Activated T-helper 2 cell treated with anti-CD3 and anti-CD28 coated beads, Interferon-gamma antibody, Interleukin-2, Interleukin-4, amounts not matched to agents 10 μg/mL and 5 μg/mL and 100 μg/mL, durations not matched to agents 14 hours and 24 hours and 36 hours (primary cell): Measurements from ENCODE around the gene TRMT2A. TPM values are rescaled to one million over a fixed set of nuclear protein-coding genes. Genes with fewer than 3 reads are reported as not detected.

Source experiments
- DNase-seq: peaks from one replicate; pipeline ENCODE4 v3.0.0; 2021; ENCODE audit warnings: low spot score
- H3K27ac Mint-ChIP-seq: one replicate; pipeline ENCODE4 v1.8.0; 2021; ENCODE audit warnings: mixed read lengths
- H3K27me3 Mint-ChIP-seq: one replicate; pipeline ENCODE4 v1.8.0; 2021; ENCODE audit warnings: low read depth, mixed read lengths
- H3K36me3 Mint-ChIP-seq: one replicate; pipeline ENCODE4 v1.8.0; 2021; ENCODE audit warnings: low read depth, mixed read lengths
- H3K4me1 Mint-ChIP-seq: one replicate; pipeline ENCODE4 v1.8.0; 2021; ENCODE audit warnings: low read depth, mixed read lengths
- H3K4me3 Mint-ChIP-seq: one replicate; pipeline ENCODE4 v1.8.0; 2021; ENCODE audit warnings: low read depth, mild to moderate bottlenecking, moderate library complexity, mixed read lengths
- H3K9me3 Mint-ChIP-seq: one replicate; pipeline ENCODE4 v1.8.0; 2021; ENCODE audit warnings: mixed read lengths
- intact Hi-C: fragments of 100-400 bp; cut with micrococcal nuclease; formaldehyde crosslinking; loops from one replicate; pipeline ENCODE4 v1.15.1; 2023
- total RNA-seq: library from RNA; stranded (reverse); gene quantifications from 2 replicates; pipeline ENCODE4 v1.2.3, GENCODE V29; 2022

The TRMT2A gene
- total RNA-seq, 1 donor from 2014 or later: 94.1 TPM

GRCh38 chr22:20145206-20145831, 28.3 kb upstream of the TRMT2A start:
- Mint-ChIP-seq H3K4me1 (no peaks in the 10 kb centered on the region), H3K36me3 (no peaks in the 10 kb centered on the region), H3K4me3 (no peak overlapping the region), H3K9me3 (no peaks in the 10 kb centered on the region), H3K27ac (no peak overlapping the region), H3K27me3 (no peaks in the 10 kb centered on the region)
- DNase-seq: no peak
- intact Hi-C loops: no loop called here

GRCh38 chr22:20143883-20144665, 27.0 kb upstream of the TRMT2A start:
- no peaks in the 10 kb centered on the region for H3K9me3 Mint-ChIP-seq
- no peak for DNase-seq
- H3K27ac Mint-ChIP-seq: no peak overlapping the region
- H3K27me3 Mint-ChIP-seq: no peaks in the 10 kb centered on the region
- no peak overlapping the region for H3K4me3 Mint-ChIP-seq
- H3K4me1 Mint-ChIP-seq: no peaks in the 10 kb centered on the region
- H3K36me3 Mint-ChIP-seq: no peaks in the 10 kb centered on the region
- intact Hi-C loops: no loop called here

- intact Hi-C loops: no loop called here
- Mint-ChIP-seq H3K4me3 (no peak overlapping the region), H3K27me3 (no peaks in the 10 kb centered on the region), H3K36me3 (no peaks in the 10 kb centered on the region), H3K27ac (no peak overlapping the region), H3K4me1 (no peaks in the 10 kb centered on the region), H3K9me3 (no peaks in the 10 kb centered on the region)
- DNase-seq: no peak
Measured at GRCh38 chr22:20142711-20143621, 25.9 kb upstream of the TRMT2A start.

GRCh38 chr22:20141186-20142077, 24.4 kb upstream of the TRMT2A start:
- no peak overlapping the region for H3K4me3 Mint-ChIP-seq
- H3K4me1 Mint-ChIP-seq: no peaks in the 10 kb centered on the region
- no peaks in the 10 kb centered on the region for H3K27me3 Mint-ChIP-seq

GRCh38 chr22:20140521-20140964, 23.5 kb upstream of the TRMT2A start:
- intact Hi-C loops: no loop called here
- no peaks in the 10 kb centered on the region for H3K36me3 Mint-ChIP-seq
- no peak overlapping the region for H3K27ac Mint-ChIP-seq
- H3K9me3 Mint-ChIP-seq: no peaks in the 10 kb centered on the region
- DNase-seq: no peak
- no peaks in the 10 kb centered on the region for H3K27me3 Mint-ChIP-seq
- no peak overlapping the region for H3K4me3 Mint-ChIP-seq
- H3K4me1 Mint-ChIP-seq: peaks cover 2% of the 10 kb centered on the region

More at GRCh38 chr22:20141186-20142077, 24.4 kb upstream of the TRMT2A start:
- Mint-ChIP-seq H3K36me3 (no peaks in the 10 kb centered on the region), H3K9me3 (no peaks in the 10 kb centered on the region), H3K27ac (no peak overlapping the region)
- intact Hi-C loops: no loop called here
- no peak for DNase-seq

GRCh38 chr22:20140107-20140445, 23.1 kb upstream of the TRMT2A start:
- peaks cover 2% of the 10 kb centered on the region for H3K4me1 Mint-ChIP-seq
- no peak for DNase-seq
- no peak overlapping the region for H3K4me3 Mint-ChIP-seq
- H3K9me3 Mint-ChIP-seq: no peaks in the 10 kb centered on the region
- no peaks in the 10 kb centered on the region for H3K27me3 Mint-ChIP-seq
- intact Hi-C loops: no loop called here
- no peaks in the 10 kb centered on the region for H3K36me3 Mint-ChIP-seq
- H3K27ac Mint-ChIP-seq: no peak overlapping the region

- intact Hi-C loops: no loop called here
- no peak overlapping the region for H3K4me3 Mint-ChIP-seq
Measured at GRCh38 chr22:20139391-20140106, 22.5 kb upstream of the TRMT2A start.

GRCh38 chr22:20138868-20139267, 21.8 kb upstream of the TRMT2A start:
- H3K36me3 Mint-ChIP-seq: no peaks in the 10 kb centered on the region
- intact Hi-C loops: no loop called here
- no peak overlapping the region for H3K4me3 Mint-ChIP-seq
- H3K9me3 Mint-ChIP-seq: no peaks in the 10 kb centered on the region
- peaks cover 3% of the 10 kb centered on the region for H3K4me1 Mint-ChIP-seq
- no peak for DNase-seq
- no peak overlapping the region for H3K27ac Mint-ChIP-seq
- H3K27me3 Mint-ChIP-seq: no peaks in the 10 kb centered on the region

More at GRCh38 chr22:20139391-20140106, 22.5 kb upstream of the TRMT2A start:
- H3K36me3 Mint-ChIP-seq: no peaks in the 10 kb centered on the region
- peaks cover 2% of the 10 kb centered on the region for H3K4me1 Mint-ChIP-seq
- no peak for DNase-seq
- no peaks in the 10 kb centered on the region for H3K9me3 Mint-ChIP-seq
- H3K27ac Mint-ChIP-seq: no peak overlapping the region
- no peaks in the 10 kb centered on the region for H3K27me3 Mint-ChIP-seq

- H3K27ac Mint-ChIP-seq: no peak overlapping the region
- no peak overlapping the region for H3K4me3 Mint-ChIP-seq
- no peak for DNase-seq
- H3K36me3 Mint-ChIP-seq: no peaks in the 10 kb centered on the region
- no peaks in the 10 kb centered on the region for H3K27me3 Mint-ChIP-seq
- no peaks in the 10 kb centered on the region for H3K9me3 Mint-ChIP-seq
- peaks cover 5% of the 10 kb centered on the region for H3K4me1 Mint-ChIP-seq
- intact Hi-C loops: no loop called here
Measured at GRCh38 chr22:20138417-20138738, 21.4 kb upstream of the TRMT2A start.

GRCh38 chr22:20137671-20138416, 20.8 kb upstream of the TRMT2A start:
- H3K4me3 Mint-ChIP-seq: no peak overlapping the region
- intact Hi-C loops: no loop called here
- H3K9me3 Mint-ChIP-seq: no peaks in the 10 kb centered on the region
- peaks cover 7% of the 10 kb centered on the region for H3K4me1 Mint-ChIP-seq
- no peak for DNase-seq
- H3K36me3 Mint-ChIP-seq: no peaks in the 10 kb centered on the region
- H3K27me3 Mint-ChIP-seq: no peaks in the 10 kb centered on the region
- H3K27ac Mint-ChIP-seq: no peak overlapping the region

- Mint-ChIP-seq H3K4me1 (peaks cover 8% of the 10 kb centered on the region), H3K4me3 (no peak overlapping the region), H3K36me3 (no peaks in the 10 kb centered on the region), H3K9me3 (no peaks in the 10 kb centered on the region), H3K27me3 (no peaks in the 10 kb centered on the region), H3K27ac (no peak overlapping the region)
- intact Hi-C loops: no loop called here
- DNase-seq: no peak
Measured at GRCh38 chr22:20137113-20137512, 20.1 kb upstream of the TRMT2A start.
